Left colon (tissue), 2 donors: ENCODE measurements around the gene UBAC2. TPM values are rescaled to one million over a fixed set of nuclear protein-coding genes. Genes with fewer than 3 reads are reported as not detected.

ENCODE experiments used
- ATAC-seq: fragments of 200-7000 bp; cut with Tn5 transposase; one replicate; pipeline ENCODE4 v1.9.1; 2020; ENCODE audit warnings: mild to moderate bottlenecking, moderate library complexity
- DNase-seq, 2 donors: peaks; one replicate each; pipeline ENCODE4 v3.0.0-alpha.2; 2020
- intact Hi-C, 2 donors: fragments of 100-400 bp; cut with DNase I in 1 of 2; cut with micrococcal nuclease in 1 of 2; formaldehyde crosslinking; loops; one replicate each; pipeline versions ENCODE4 v1.11.2 to v1.14.0; 2022; cut with DNase I, micrococcal nuclease
- total RNA-seq, 2 donors: library from RNA; stranded (reverse); fragmentation: NEBNext Ultra II Directional; extraction: Animal tissue kit (Norgen Biotek cat#: 25700); gene quantifications; one replicate each; pipeline ENCODE4 v1.2.1, GENCODE V29; 2021
- donor health status: DM: no; HTN: no; CAD: no.
- donor health status: DM: yes; HTN: yes; CAD: no.

UBAC2 gene
- total RNA-seq, 2 donors from 2014 or later, result 63.7 to 75.5 TPM

DNA sequence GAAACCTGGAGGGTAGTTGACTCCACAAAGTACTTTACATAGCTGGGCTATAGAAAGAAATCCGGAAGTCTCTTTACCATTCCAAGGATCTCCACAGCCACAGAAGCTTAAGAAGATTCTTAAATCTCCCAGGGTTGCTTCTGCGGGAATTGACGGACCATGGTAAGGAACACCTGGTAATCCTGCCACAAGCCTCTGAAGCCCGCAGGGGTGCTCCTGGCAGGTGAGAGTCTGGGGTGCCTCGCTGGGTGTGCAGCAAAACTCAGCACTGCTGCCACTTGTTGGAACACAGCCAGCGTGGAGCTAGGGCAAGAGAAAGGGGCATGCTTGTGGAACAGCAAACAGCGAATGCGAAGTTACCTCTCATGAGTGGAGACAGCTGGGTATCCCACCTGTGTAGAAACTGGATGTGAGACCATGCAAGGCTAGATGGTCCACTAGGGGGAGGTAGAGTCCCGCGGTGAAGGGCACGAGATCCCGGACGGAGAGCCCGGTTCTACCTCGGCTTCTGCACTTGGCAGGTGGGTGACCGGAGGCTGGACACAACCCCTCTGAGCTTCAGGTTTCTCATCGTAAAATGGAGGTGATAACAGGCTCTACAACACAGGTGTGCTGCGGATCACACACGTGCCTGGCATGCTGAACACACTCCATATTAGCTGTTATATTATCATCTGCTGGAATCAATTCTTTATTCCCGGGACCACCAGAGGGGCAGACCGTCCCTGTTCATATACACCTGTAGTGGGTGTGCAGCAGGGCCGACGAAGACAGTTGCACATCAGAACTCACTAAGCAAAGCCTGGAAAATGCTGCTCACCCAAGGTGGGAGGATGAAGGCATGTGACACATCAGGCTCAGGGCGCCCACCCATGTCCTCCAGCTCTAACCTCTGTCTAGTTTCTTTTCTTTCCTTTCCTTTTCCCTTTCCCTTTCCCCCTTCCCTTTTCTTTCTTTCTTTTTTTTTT is 24.1 kb upstream of the UBAC2 start:
- ATAC-seq (peak; percentile 94), DNase-seq (peak; percentile 52 to 83)
- intact Hi-C loops, result loop anchor here (5.0 to 10.0 kb wide), 3 partner anchors 91 to 261 kb away; no protein-coding TSS in a partner anchor

DNA sequence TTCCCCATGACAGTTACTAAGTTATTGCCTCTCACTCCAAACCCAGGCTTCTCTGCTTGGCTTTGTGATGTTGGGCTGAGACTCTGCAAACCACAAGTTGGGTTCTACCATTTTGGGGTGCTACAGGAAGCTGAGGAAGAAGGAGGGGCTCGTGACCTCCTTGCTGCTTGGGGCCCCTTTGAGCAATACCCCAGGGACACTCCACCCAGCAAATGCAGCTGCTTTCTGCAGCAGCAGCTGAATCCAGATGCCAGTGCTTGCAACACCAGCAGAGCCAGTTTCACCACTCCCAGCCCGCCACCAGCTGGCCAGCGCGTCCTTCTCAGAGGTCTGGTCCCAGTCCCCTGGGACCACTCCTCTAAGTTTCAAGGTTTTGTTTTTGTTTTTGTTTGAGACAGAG is 22.0 kb upstream of the UBAC2 start:
- DNase-seq, result no peak
- no peak for ATAC-seq
- intact Hi-C loops, result loop anchor here (5.0 to 10.0 kb wide), 3 partner anchors 89 to 259 kb away; no protein-coding TSS in a partner anchor

GRCh38 chr13:99179460-99179859 is 21.2 kb upstream of the UBAC2 start:
- DNase-seq, result no peak
- no peak for ATAC-seq
- intact Hi-C loops, result loop anchor here (5.0 to 10.0 kb wide), 3 partner anchors 88 to 258 kb away; no protein-coding TSS in a partner anchor

DNA sequence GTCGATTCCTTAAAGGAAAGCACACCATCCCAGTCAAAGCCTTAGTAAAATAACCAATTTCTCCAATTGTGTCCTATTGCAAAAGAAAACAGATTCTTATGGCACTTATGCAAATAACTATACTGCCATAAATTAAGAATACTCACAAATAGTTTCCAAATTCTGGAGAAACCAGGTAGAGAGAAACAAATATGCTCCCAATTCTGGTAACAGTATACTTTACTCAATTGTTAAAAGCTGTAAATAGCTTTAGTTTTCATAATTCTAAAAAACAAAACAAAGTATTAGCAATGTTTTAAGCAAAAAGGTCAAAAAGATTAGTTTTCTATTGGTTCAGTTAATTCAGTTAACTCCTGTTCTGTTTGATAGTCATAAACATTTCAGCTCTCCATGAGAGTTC is 18.2 kb upstream of the UBAC2 start:
- DNase-seq, result no peak
- no peak for ATAC-seq
- intact Hi-C loops, result no loop called here

DNA sequence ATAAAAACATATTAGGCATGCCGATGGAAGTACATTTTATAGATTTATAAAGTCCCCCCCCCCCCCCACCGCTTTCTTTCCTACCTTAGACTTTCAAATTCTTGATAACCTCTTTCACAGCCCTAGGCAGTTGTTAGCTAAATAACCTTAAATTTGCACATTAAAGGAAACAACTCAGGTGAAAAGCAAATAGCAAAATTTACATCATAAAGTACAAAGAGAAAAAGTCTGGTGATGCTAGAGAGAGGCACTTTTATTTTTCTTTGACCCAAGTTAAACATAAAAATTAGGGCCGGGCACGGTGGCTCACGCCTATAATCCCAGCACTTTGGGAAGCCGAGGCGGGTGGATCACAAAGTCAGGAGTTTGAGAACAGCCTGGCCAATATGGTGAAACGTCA is 15.0 kb upstream of the UBAC2 start:
- DNase-seq (no peak), ATAC-seq (no peak)
- intact Hi-C loops, result no loop called here

DNA sequence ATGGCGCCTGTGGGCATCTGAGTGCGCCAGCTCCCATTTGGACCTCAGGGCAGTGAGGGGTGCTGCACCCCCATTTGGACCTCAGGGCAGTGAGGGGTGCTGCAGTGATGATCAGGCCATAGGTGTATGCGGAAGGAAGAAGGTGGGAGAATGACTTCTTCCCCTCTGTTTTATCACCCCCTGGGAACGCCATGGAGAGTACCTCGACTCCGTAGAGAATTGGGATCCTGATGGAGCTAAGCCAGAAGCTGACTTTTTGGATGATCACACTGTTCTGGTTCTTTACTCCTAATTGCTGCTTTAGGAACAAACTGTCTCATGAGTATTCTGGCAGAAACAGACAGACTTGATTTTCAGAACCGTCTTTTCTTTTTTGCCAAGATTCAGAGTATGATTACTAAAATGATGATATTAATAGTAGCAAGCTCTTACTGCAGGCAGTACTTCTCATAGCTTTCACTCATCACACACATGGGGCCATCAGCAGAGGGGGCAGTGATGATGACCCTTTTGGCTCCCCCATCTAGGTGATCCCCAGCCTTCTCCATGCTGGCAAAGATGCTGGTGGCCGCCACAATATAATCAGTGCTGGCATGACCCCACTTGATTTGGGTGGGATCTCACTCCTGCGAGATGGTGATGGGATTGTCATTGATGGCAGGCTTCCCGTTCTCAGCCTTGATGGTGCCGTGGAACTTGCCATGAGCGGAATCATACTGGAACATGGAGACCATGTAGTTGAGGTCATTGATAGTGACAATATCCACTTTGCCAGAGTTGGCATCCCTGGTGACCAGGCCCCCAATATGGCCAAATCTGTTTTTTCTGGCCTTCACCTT is 10.3 kb upstream of the UBAC2 start:
- intact Hi-C loops, result no loop called here
- DNase-seq, result no peak
- no peak for ATAC-seq

DNA sequence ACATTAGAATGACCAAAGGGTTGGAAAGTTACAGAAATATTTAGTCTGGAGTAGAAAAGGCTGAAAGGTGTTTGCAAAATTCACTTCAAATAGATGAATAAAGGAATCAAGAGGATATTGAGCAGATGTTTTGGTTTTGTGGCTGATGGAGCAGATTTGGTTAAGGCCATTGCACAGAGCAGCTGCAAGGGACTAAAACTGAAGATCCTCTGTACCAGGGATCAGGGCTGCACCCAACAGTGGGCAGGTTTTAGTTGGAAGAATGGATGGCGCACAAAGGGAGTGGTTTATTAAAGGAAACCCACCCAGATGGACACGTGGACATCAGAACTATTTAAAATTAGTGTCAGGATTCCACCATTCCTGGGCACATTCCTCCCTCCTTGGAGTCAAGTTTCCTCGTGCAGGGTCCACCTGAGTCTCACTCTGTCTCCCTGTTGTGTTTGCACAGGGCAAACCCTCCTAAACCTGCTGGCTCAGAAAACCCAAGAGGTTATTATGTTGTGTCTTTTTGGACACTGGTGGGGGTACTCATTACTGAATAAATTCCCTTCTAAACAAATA is 9.2 kb upstream of the UBAC2 start:
- peak; percentile 13 for ATAC-seq
- intact Hi-C loops, result no loop called here
- DNase-seq, result no peak

GRCh38 chr13:99191900-99192399 is 8.7 kb upstream of the UBAC2 start:
- peak; percentile 82 for ATAC-seq
- peak; percentile 78 to 80 for DNase-seq
- intact Hi-C loops, result no loop called here

DNA sequence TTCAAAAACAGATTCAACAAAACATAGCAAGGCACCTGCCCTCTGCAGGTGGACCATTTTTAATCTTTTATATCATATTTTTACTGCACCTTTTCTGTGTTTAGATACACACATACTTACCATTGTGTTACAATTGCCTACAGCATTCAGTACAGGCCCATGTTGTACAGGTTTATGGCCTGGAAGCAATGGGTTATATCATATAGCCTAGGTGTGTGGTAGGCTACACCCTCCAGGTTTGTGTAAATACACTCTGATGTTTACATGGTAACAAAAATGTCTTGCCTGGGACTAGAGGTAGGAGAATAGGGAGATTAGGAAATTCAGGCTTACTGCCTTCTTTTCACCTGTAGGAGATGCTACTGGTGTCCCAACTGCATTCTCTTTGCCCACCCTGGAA is 8.2 kb upstream of the UBAC2 start:
- DNase-seq (no peak), ATAC-seq (peak; percentile 76)
- intact Hi-C loops, result no loop called here

DNA sequence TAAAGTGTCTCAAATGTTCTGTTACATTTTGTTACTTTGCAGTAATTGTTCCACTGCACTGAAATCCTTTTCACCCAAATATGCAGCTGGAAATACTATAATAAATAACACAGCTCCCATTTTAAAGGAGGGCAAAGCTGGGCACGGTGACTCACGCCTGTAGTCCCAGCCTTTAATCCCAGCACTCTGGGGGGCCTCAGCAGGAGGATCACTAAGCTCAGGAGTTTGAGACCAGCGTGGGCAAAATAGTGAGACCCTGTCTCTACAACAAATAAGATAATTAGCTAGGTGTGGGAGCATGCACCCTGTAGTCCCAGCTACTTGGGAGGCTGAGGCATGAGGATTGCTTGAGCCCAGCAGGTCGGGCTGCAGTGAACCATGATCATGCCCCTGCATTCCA is 7.5 kb upstream of the UBAC2 start:
- no peak for ATAC-seq
- no peak for DNase-seq
- intact Hi-C loops, result no loop called here

GRCh38 chr13:99196466-99197116 is 4.1 kb upstream of the UBAC2 start:
- intact Hi-C loops, result no loop called here
- ATAC-seq (no peak), DNase-seq (no peak)

- ATAC-seq, result peak; percentile 32
- peak; percentile 48 to 58 for DNase-seq
- intact Hi-C loops, result no loop called here
These were observed 3.5 kb upstream of the UBAC2 start for GRCh38 chr13:99197117-99197651.

DNA sequence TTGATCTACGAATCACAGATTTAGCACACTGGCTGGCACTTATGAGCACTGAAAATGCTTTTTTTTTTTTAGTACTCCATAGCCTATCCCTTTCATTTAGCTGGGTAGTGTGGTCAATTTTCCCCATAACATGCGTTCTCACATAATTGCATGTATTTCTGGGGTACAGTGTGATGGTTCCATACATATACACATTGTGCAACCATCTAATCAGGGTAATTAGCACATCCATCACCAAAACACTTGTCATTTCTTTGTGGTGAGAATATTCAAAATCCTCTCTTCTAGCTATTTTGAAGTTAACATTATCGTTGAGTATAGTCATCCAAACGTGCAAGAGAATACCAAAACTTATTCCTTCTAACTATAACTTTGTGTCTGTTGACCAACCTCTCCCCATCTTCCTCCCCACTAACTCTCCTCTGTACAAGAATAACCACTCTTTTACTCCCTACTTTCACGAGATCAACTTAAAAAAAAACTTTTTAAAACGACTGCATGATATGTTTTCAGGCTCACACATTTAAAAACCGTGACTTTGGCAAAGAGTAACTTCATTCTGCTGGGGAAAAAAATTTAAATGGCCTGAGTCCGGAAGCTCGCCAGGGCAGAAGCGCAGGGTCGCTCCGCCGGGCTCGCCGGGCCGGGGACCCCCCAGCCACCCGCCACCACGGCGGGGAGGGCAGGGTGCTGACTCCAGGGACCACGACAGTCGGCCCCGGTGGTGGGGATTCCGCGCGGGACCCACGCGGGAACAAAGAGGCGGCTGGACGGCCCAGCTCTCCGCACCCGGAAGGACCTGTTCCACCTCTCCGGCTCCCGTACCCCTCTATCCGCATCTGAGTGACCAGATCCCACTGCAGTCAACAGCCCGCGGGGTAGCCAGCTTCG is 868 bp upstream of the UBAC2 start:
- intact Hi-C loops, result no loop called here
- DNase-seq, result no peak
- peak; percentile 4 for ATAC-seq

- ATAC-seq (no peak), DNase-seq (no peak)
- intact Hi-C loops, result no loop called here
These were observed 3.2 kb downstream of the UBAC2 start for GRCh38 chr13:99203601-99204579.

DNA sequence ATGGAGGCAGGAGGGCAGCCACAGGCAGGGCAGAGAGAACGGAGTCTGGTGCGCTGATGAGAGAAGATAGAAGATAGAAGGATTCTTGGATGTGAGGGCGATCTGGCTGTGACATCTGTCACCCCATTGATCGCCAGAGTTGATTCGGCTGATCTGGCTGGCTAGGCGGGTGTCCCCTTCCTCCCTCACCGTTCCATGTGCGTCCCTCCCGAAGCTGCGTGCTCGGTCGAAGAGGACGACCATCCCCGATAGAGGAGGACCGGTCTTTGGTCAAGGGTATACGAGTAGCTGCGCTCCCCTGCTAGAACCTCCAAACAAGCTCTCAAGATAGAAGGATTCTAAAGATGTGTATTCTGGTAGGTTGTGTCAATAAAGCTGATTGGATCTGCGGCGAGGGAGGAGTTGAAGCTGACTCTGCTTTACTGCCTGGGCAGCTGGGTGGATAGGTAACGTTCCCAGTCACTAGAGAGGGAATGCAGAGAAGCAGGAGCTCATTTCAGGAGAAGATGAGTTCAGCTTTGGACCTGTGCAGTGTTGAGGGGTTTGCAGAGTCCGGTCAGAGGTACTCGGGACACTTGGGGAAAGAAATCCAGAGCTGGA is 5.1 kb downstream of the UBAC2 start:
- intact Hi-C loops, result no loop called here
- no peak for ATAC-seq
- DNase-seq, result no peak

GRCh38 chr13:99206226-99206625 is 5.6 kb downstream of the UBAC2 start:
- ATAC-seq, result no peak
- intact Hi-C loops, result no loop called here
- DNase-seq, result no peak
